D721Med (cell line): ENCODE results near the gene CNR1.

ENCODE experiments used
- DNase-seq: peaks from one replicate; pipeline ENCODE4 v3.0.0; 2011; ENCODE audit warnings: low spot score; ENCODE audit not compliant: insufficient read length
- FAIRE-seq: peaks from 2 replicates; lab custom pipeline; 2011; peaks lifted over from hg19 to GRCh38; lab: Jason Lieb, UNC
- CTCF ChIP-seq: IDR thresholded peaks from 2 replicates; pipeline ENCODE4 v1.5.1; 2012; ENCODE audit warnings: mild to moderate bottlenecking, control low read depth; ENCODE audit not compliant: insufficient read depth; ENCODE audit errors: missing control alignments

The CNR1 gene

DNA sequence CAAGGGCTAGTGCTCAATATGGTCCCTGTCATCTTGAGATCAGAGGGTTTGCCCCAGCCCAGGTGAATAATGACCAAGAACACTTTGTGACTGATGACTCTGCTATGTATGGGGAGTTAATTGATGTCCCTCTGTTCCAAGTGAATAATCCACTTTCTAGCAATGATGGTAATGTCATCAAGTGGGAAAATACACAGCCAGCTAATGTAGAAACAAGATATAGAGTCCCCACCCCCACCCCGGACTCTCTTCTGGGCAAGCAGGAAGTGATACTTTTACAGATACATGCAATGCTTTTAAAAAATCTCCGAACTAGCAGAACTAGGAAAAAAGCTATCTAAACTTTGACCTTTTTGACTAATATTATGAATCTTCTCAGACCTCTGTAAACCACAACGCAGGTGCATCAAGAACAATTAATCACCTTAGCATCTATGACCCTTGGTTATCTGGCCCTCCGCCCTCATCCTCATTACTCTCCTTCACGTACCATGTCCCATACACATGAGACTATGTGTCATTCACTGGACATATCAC, 30.5 kb downstream of the CNR1 start:
- FAIRE-seq (peak; percentile 11), DNase-seq (no peak)
- TF ChIP-seq CTCF, result no peak

- TF ChIP-seq CTCF, result no peak
- DNase-seq (no peak), FAIRE-seq (no peak)
These were observed 31.6 kb downstream of the CNR1 start for GRCh38 chr6:88134575-88134974.

- DNase-seq (no peak), FAIRE-seq (no peak)
- no peak for TF ChIP-seq CTCF
These were observed 32.4 kb downstream of the CNR1 start for GRCh38 chr6:88133718-88134117.

DNA sequence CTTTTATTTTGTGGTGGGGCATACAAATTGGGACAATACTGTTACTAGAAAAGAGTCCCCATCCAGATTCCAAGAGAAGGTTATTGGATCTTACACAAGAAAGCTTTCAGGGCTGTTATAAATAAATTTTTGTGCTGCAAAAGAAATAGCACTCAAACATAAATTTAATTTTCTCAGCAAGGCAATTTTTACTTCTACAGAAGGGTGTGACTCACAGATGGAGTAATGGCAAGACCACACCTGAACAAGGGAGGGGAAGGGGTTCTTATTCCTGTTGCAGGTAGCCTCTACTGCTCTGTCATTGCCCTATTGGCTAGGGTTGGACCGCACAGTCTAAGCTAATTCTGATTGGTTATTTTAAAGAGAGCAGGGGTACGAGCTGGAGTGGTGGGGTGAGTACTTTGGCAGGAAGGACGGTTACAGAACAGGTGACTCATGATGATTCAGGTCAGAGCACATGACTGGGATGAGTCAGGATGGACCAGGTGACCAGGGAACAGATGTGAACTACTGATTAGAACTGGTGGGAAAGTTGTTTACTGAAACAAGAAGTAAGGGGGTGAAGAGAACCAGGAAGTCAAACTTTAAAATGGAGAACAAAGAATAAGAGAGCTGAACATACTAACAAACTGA, 41.1 kb downstream of the CNR1 start:
- FAIRE-seq (no peak), DNase-seq (no peak)
- no peak for TF ChIP-seq CTCF

- FAIRE-seq (no peak), DNase-seq (no peak)
- TF ChIP-seq CTCF, result no peak
These were observed 45.5 kb downstream of the CNR1 start for GRCh38 chr6:88120635-88121034.

- no peak for TF ChIP-seq CTCF
- DNase-seq (no peak), FAIRE-seq (no peak)
These were observed 46.4 kb downstream of the CNR1 start for GRCh38 chr6:88119769-88120168.

DNA sequence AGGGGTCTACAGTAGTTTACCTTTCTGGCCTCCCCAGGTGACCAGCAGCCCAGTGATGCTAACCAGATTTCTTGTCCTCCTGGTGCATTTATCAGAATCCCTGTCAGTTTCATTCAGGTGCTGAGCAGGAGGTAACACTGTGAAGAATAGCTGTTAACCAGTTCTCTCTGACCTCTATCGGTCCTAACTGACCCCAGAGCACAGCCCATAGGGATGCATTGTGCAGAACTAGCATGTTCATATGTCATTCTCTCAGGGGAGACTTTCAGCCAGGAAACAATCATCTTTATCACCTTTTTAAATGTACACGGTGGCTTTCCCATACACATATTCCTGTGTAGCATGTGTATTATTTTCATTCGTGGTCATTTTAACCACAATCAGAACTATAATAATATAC, 49.9 kb downstream of the CNR1 start:
- FAIRE-seq (no peak), DNase-seq (no peak)
- TF ChIP-seq CTCF, result no peak
